Mesenchymal stem cell (in vitro differentiated cells and primary cell): ENCODE measurements around the gene NPHP4.

Experiments
- DNase-seq: peaks from one replicate; pipeline ENCODE4 v3.0.0-alpha.2; 2013
- H2AFZ ChIP-seq: one replicate; pipeline ENCODE4 v1.6.1; 2013; ENCODE audit warnings: low read depth, mild to moderate bottlenecking, control low read depth, inconsistent platforms, low read length, moderate library complexity
- H2AK5ac ChIP-seq: 2 replicates; pipeline ENCODE4 v1.6.1; 2013; ENCODE audit warnings: low read length, moderate library complexity, mild to moderate bottlenecking, inconsistent platforms; ENCODE audit not compliant: severe bottlenecking
- H2BK120ac ChIP-seq: one replicate; pipeline ENCODE4 v1.6.1; 2013; ENCODE audit warnings: low read depth, mild to moderate bottlenecking, inconsistent platforms, low read length, moderate library complexity
- H2BK12ac ChIP-seq, 2 experiments: one replicate each; pipeline ENCODE4 v1.6.1; 2013; ENCODE audit warnings: inconsistent platforms in 2 of 2, low read length in 2 of 2, mild to moderate bottlenecking in 2 of 2, moderate library complexity in 2 of 2, control low read depth in 1 of 2
- H2BK15ac ChIP-seq: one replicate; pipeline ENCODE4 v1.6.1; 2013; ENCODE audit warnings: mild to moderate bottlenecking, low read depth, inconsistent platforms; ENCODE audit not compliant: poor library complexity, severe bottlenecking
- H2BK5ac ChIP-seq: 2 replicates; pipeline ENCODE4 v1.6.1; 2013; ENCODE audit warnings: low read depth, mild to moderate bottlenecking, low read length, control low read depth, inconsistent platforms; ENCODE audit not compliant: poor library complexity, severe bottlenecking
- H3K14ac ChIP-seq, 2 experiments: one replicate each; pipeline ENCODE4 v1.6.1; 2013; ENCODE audit warnings: inconsistent platforms in 2 of 2, low read length in 2 of 2, control low read depth in 1 of 2, mild to moderate bottlenecking in 1 of 2, moderate library complexity in 1 of 2
- H3K18ac ChIP-seq, 2 experiments: one replicate each; pipeline ENCODE4 v1.6.1; 2013; ENCODE audit warnings: inconsistent platforms in 2 of 2, low read length in 2 of 2, control low read depth in 1 of 2, low read depth in 1 of 2, mild to moderate bottlenecking in 1 of 2
- H3K23ac ChIP-seq, 2 experiments: one replicate each; pipeline ENCODE4 v1.6.1; 2013; ENCODE audit warnings: inconsistent platforms in 2 of 2, low read length in 2 of 2, mild to moderate bottlenecking in 2 of 2, moderate library complexity in 2 of 2, control low read depth in 1 of 2
- H3K27ac ChIP-seq: 2 replicates; pipeline ENCODE4 v1.5.1; 2013; ENCODE audit warnings: mild to moderate bottlenecking, moderate library complexity, low read length, control low read depth, inconsistent platforms; ENCODE audit not compliant: poor library complexity, severe bottlenecking
- H3K27me3 ChIP-seq, 2 experiments: 2 replicates each; pipeline versions ENCODE4 v1.6.1 to v1.7.0; 2013; ENCODE audit warnings: low read length in 2 of 2, mild to moderate bottlenecking in 2 of 2, moderate library complexity in 2 of 2, control low read depth in 1 of 2, inconsistent platforms in 1 of 2; ENCODE audit not compliant: control insufficient read depth in 1 of 2, insufficient read depth in 1 of 2
- H3K36me3 ChIP-seq, 2 experiments: 2 replicates each; pipeline versions ENCODE4 v1.6.1 to v1.7.0; 2013; ENCODE audit warnings: low read length in 2 of 2, control low read depth in 1 of 2, inconsistent platforms in 1 of 2, low read depth in 1 of 2, mild to moderate bottlenecking in 1 of 2; ENCODE audit not compliant: insufficient read depth in 2 of 2, control insufficient read depth in 1 of 2
- H3K4ac ChIP-seq, 2 experiments: one replicate each; pipeline ENCODE4 v1.6.1; 2013; ENCODE audit warnings: inconsistent platforms in 2 of 2, low read length in 2 of 2, mild to moderate bottlenecking in 2 of 2, moderate library complexity in 2 of 2, control low read depth in 1 of 2, low read depth in 1 of 2
- H3K4me1 ChIP-seq: 2 replicates; pipeline ENCODE4 v1.6.1; 2013; ENCODE audit warnings: low read depth, low read length, control low read depth; ENCODE audit not compliant: control insufficient read depth, insufficient read depth
- H3K4me2 ChIP-seq: 2 replicates; pipeline ENCODE4 v1.6.1; 2013; ENCODE audit warnings: low read length, mild to moderate bottlenecking, inconsistent platforms; ENCODE audit not compliant: poor library complexity, severe bottlenecking
- H3K4me3 ChIP-seq, 2 experiments: 2 replicates each; pipeline versions ENCODE4 v1.5.1 to v1.7.0; 2013; ENCODE audit warnings: low read length in 2 of 2, mild to moderate bottlenecking in 2 of 2, control low read depth in 1 of 2, low read depth in 1 of 2; ENCODE audit not compliant: insufficient read depth in 1 of 2
- H3K79me1 ChIP-seq: replicated peaks from 2 replicates; pipeline ENCODE4 v1.6.1; 2013; ENCODE audit warnings: mild to moderate bottlenecking, control low read depth, low read length, inconsistent platforms; ENCODE audit not compliant: poor library complexity, severe bottlenecking
- H3K9ac ChIP-seq: 2 replicates; pipeline ENCODE4 v1.7.0; 2013; ENCODE audit warnings: mild to moderate bottlenecking, low read length, moderate library complexity
- H3K9me3 ChIP-seq: 2 replicates; pipeline ENCODE4 v1.7.0; 2013; ENCODE audit warnings: mild to moderate bottlenecking, low read length; ENCODE audit not compliant: control insufficient read depth
- H4K8ac ChIP-seq: one replicate; pipeline ENCODE4 v1.6.1; 2013; ENCODE audit warnings: inconsistent platforms, mild to moderate bottlenecking, low read length, moderate library complexity
- H4K91ac ChIP-seq: one replicate; pipeline ENCODE4 v1.6.1; 2013; ENCODE audit warnings: mild to moderate bottlenecking, low read length, inconsistent platforms
- WGBS: methylation state at CpG from one replicate; pipeline ENCODE4 v1.1.7; 2013; ENCODE audit warnings: mixed read lengths; 5-methylcytosine and 5-hydroxymethylcytosine counted together

The NPHP4 gene

DNA sequence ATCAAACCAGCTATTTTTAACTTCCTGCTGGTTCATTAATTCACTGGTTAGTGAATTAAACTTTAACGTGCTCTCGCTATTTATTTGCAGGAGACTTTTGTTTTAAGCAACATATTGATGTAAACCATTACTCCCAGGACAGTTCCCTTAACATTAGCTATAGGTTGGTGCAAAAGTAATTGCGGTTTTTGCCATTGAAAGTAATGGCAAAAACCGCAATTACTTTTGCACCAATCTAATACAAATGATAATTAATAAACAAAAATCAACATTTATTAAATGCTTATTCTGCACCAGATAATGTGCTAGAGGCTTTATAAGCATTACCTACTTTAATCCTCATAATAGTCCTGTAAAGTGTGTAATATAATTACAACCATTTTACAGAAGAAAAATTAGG, 176.5 kb downstream of the NPHP4 start:
- Histone ChIP-seq H4K8ac (no peak overlapping the region), H3K27me3 (no peaks in the 10 kb centered on the region), H3K4me1 (peaks cover 1% of the 10 kb centered on the region), H4K91ac (no peak overlapping the region), H3K4me3 (no peak overlapping the region), H3K23ac (no peak overlapping the region), H2BK15ac (no peak overlapping the region), H2AK5ac (no peak overlapping the region), H3K79me1 (no peaks in the 10 kb centered on the region), H3K9ac (no peak overlapping the region), H3K14ac (no peak overlapping the region), H2BK12ac (no peak overlapping the region), H3K4ac (no peak overlapping the region), H2BK5ac (no peak overlapping the region), H2AFZ (no peak overlapping the region), H2BK120ac (no peak overlapping the region), H3K36me3 (no peaks in the 10 kb centered on the region), H3K9me3 (peaks cover 5% of the 10 kb centered on the region), H3K27ac (no peak overlapping the region), H3K4me2 (no peak overlapping the region), H3K18ac (no peak overlapping the region)
- DNase-seq, result no peak
- no CpG with 5 or more reads among the region's 4 CpGs for WGBS

DNA sequence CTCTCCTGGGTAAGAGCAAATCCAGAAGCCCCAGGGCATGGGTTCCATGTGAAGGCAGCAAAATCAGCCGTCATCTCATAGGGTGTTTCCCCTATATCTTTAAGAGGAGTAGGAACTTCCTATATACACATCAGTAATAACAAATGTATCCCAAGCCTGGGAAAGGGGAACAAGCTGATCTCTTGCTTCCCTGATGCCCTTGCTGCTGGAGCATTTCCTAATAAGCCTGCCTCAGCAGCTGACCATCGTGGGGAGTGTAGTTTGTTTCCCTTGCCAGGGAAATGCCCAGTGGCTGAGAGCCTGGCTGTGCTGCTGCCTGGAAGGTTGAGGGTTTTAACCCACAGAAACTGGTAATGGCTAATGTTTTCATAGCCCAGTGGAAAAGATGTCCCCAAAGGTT, 177.0 kb downstream of the NPHP4 start:
- Histone ChIP-seq H2BK12ac (no peak overlapping the region), H3K9me3 (peaks cover 5% of the 10 kb centered on the region), H3K23ac (no peak overlapping the region), H3K4ac (no peak overlapping the region), H2AK5ac (no peak overlapping the region), H3K36me3 (no peaks in the 10 kb centered on the region), H4K8ac (no peak overlapping the region), H3K27ac (no peak overlapping the region), H2BK15ac (no peak overlapping the region), H3K14ac (no peak overlapping the region), H3K4me2 (no peak overlapping the region), H2BK5ac (no peak overlapping the region), H3K79me1 (no peaks in the 10 kb centered on the region), H3K4me1 (peaks cover 1% of the 10 kb centered on the region), H4K91ac (no peak overlapping the region), H3K9ac (no peak overlapping the region), H3K4me3 (no peak overlapping the region), H2AFZ (no peak overlapping the region), H3K18ac (no peak overlapping the region), H3K27me3 (no peaks in the 10 kb centered on the region), H2BK120ac (no peak overlapping the region)
- DNase-seq, result no peak
- 43% methylated on average over 1 of the region's 2 CpGs for WGBS

DNA sequence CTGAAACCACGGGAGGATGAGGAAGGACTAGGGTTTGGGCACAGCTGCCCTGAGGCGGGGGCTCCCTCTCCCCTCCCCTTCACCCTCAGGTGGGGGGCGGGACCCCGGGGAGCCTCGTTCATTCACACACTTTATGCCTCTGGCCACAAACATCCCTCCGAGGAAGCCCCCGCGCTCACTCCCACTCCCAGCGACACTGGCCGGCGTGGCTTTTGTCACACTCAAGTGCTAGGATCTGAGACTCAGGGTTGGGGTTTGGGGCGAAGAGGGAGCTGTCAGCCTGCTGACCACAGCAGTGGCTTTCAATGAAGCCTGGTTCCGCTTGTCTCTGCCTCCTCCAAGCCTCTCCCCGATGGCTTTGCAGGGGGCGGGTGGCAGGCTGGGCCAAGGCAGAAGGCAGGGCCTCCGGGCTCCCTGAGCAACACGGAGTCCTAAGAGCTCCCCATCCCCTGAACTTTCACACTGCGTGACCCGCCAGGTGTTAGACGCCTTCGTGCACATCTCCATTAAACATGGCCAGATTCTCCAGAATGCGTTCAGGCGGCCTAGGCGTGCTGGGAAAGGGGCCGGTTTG, 178.1 kb downstream of the NPHP4 start:
- H3K27ac ChIP-seq, result no peak overlapping the region
- H3K4me2 ChIP-seq, result no peak overlapping the region
- H2AK5ac ChIP-seq, result no peak overlapping the region

DNA sequence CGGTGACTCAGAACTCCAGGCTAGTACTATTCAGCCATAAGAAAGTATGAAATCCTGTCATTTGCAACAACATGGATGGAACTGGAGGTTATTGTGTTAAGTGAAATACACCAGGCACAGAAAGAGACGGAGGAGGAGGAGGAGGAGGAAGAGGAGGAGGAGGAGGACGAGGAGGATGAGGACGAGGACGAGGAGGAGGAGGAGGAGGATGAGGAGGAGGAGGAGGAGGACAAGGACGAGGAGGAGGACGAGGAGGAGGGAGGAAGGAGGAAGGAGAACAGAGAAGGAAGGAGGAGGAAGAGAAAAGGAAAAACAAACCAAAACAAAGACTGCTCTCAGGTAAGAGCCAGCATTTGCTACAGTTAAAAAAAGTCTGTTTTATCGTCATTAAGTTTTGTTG, 178.7 kb downstream of the NPHP4 start:
- DNase-seq, result no peak
- H3K23ac ChIP-seq, result no peak overlapping the region
- H2BK12ac ChIP-seq, result no peak overlapping the region
- no peak overlapping the region for H3K9ac ChIP-seq
- no peaks in the 10 kb centered on the region for H3K27me3 ChIP-seq
- no peak overlapping the region for H3K27ac ChIP-seq
- no peak overlapping the region for H3K4me2 ChIP-seq
- H2BK120ac ChIP-seq, result no peak overlapping the region
- no peak overlapping the region for H3K4ac ChIP-seq
- peaks cover 1% of the 10 kb centered on the region for H3K4me1 ChIP-seq
- no peak overlapping the region for H2BK15ac ChIP-seq
- no peak overlapping the region for H3K4me3 ChIP-seq
- no peak overlapping the region for H2AK5ac ChIP-seq
- H3K9me3 ChIP-seq, result peaks cover 5% of the 10 kb centered on the region
- H3K14ac ChIP-seq, result no peak overlapping the region
- H3K18ac ChIP-seq, result no peak overlapping the region
- H4K8ac ChIP-seq, result no peak overlapping the region
- H2BK5ac ChIP-seq, result no peak overlapping the region
- H4K91ac ChIP-seq, result no peak overlapping the region
- H3K79me1 ChIP-seq, result no peaks in the 10 kb centered on the region
- WGBS, result 84% methylated on average over 4 of the region's 8 CpGs
- no peaks in the 10 kb centered on the region for H3K36me3 ChIP-seq
- H2AFZ ChIP-seq, result no peak overlapping the region

More for the DNA sequence above, 178.1 kb downstream of the NPHP4 start:
- H3K9me3 ChIP-seq, result peaks cover 5% of the 10 kb centered on the region
- no peak overlapping the region for H2BK12ac ChIP-seq
- no peak overlapping the region for H3K4ac ChIP-seq
- no peak for DNase-seq
- no peaks in the 10 kb centered on the region for H3K27me3 ChIP-seq
- H3K36me3 ChIP-seq, result no peaks in the 10 kb centered on the region
- WGBS, result 87% methylated on average over 19 of the region's 25 CpGs
- no peak overlapping the region for H3K23ac ChIP-seq
- H3K79me1 ChIP-seq, result no peaks in the 10 kb centered on the region
- H2AFZ ChIP-seq, result no peak overlapping the region
- no peak overlapping the region for H3K14ac ChIP-seq
- H2BK15ac ChIP-seq, result no peak overlapping the region
- H3K4me1 ChIP-seq, result peaks cover 1% of the 10 kb centered on the region
- H4K91ac ChIP-seq, result no peak overlapping the region
- no peak overlapping the region for H3K4me3 ChIP-seq
- no peak overlapping the region for H3K18ac ChIP-seq
- H2BK5ac ChIP-seq, result no peak overlapping the region
- no peak overlapping the region for H3K9ac ChIP-seq
- no peak overlapping the region for H2BK120ac ChIP-seq
- no peak overlapping the region for H4K8ac ChIP-seq
